NT2/D1 (cell line): Measurements from ENCODE around the gene KIF4A.

Source experiments
- SUZ12 ChIP-seq: IDR thresholded peaks from 2 replicates; pipeline ENCODE4 v1.6.1; 2011; ENCODE audit not compliant: insufficient read length, insufficient read depth; ENCODE audit errors: extremely low read depth
- YY1 ChIP-seq: IDR thresholded peaks from 2 replicates; pipeline ENCODE4 v1.6.1; 2011; ENCODE audit not compliant: insufficient read length, insufficient read depth
- ZNF274 ChIP-seq: IDR thresholded peaks from 2 replicates; pipeline ENCODE4 v1.6.1; 2011; ENCODE audit warnings: mild to moderate bottlenecking, low read depth, low read length

DNA sequence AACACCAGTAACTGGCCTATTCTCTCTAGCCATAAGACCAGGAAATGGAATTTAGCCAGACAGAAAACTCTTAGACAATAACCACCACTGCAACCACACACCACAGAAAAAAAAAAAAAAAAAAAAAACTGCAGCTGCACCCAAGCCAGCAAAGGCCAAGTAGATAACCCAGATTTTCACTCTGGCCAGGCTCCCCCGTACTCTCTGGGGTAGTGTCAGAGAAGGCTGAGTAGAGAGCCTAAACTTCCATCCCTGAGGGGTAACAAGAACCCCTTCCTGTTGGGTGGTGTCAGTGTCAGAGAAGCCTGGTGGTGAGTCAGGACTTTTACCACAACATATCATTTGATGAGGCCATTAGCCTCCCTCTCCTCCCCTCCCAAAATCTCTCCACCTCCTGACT is 149.1 kb downstream of the KIF4A start:
- TF ChIP-seq ZNF274 (no peak), YY1 (no peak), SUZ12 (no peak)
